ENCODE data around the gene FCHSD2.

GRCh38 chr11:72808331-72808798 is 333.8 kb downstream of the FCHSD2 start:
- TF ChIP-seq, protein P1, sequence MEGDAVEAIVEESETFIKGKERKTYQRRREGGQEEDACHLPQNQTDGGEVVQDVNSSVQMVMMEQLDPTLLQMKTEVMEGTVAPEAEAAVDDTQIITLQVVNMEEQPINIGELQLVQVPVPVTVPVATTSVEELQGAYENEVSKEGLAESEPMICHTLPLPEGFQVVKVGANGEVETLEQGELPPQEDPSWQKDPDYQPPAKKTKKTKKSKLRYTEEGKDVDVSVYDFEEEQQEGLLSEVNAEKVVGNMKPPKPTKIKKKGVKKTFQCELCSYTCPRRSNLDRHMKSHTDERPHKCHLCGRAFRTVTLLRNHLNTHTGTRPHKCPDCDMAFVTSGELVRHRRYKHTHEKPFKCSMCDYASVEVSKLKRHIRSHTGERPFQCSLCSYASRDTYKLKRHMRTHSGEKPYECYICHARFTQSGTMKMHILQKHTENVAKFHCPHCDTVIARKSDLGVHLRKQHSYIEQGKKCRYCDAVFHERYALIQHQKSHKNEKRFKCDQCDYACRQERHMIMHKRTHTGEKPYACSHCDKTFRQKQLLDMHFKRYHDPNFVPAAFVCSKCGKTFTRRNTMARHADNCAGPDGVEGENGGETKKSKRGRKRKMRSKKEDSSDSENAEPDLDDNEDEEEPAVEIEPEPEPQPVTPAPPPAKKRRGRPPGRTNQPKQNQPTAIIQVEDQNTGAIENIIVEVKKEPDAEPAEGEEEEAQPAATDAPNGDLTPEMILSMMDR (IDR thresholded peaks at IDR 0.05 in 2 of 3, conservative IDR thresholded peaks at IDR 0.05 in 1 of 3; ENCODE audit: insufficient read depth in 2 of 3, low read depth in 1 of 3, low read length in 3 of 3), result no peak
- TF ChIP-seq NR3C1 (CRISPR knock-in tag; IDR thresholded peaks at IDR 0.05), result no peak
- TF ChIP-seq, protein P2, sequence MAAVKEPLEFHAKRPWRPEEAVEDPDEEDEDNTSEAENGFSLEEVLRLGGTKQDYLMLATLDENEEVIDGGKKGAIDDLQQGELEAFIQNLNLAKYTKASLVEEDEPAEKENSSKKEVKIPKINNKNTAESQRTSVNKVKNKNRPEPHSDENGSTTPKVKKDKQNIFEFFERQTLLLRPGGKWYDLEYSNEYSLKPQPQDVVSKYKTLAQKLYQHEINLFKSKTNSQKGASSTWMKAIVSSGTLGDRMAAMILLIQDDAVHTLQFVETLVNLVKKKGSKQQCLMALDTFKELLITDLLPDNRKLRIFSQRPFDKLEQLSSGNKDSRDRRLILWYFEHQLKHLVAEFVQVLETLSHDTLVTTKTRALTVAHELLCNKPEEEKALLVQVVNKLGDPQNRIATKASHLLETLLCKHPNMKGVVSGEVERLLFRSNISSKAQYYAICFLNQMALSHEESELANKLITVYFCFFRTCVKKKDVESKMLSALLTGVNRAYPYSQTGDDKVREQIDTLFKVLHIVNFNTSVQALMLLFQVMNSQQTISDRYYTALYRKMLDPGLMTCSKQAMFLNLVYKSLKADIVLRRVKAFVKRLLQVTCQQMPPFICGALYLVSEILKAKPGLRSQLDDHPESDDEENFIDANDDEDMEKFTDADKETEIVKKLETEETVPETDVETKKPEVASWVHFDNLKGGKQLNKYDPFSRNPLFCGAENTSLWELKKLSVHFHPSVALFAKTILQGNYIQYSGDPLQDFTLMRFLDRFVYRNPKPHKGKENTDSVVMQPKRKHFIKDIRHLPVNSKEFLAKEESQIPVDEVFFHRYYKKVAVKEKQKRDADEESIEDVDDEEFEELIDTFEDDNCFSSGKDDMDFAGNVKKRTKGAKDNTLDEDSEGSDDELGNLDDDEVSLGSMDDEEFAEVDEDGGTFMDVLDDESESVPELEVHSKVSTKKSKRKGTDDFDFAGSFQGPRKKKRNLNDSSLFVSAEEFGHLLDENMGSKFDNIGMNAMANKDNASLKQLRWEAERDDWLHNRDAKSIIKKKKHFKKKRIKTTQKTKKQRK (IDR thresholded peaks at IDR 0.05; ENCODE audit: borderline replicate concordance, low read depth, low read length), result no peak
- TF ChIP-seq EZH2 (IDR thresholded peaks at IDR 0.05; ENCODE audit: borderline replicate concordance, low read depth, low read length), result no peak
- TF ChIP-seq FOSL1 (tag; conservative IDR thresholded peaks at IDR 0.05), result no peak
- TF ChIP-seq, protein P3, sequence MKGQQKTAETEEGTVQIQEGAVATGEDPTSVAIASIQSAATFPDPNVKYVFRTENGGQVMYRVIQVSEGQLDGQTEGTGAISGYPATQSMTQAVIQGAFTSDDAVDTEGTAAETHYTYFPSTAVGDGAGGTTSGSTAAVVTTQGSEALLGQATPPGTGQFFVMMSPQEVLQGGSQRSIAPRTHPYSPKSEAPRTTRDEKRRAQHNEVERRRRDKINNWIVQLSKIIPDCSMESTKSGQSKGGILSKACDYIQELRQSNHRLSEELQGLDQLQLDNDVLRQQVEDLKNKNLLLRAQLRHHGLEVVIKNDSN (CRISPR knock-in tag; IDR thresholded peaks at IDR 0.05), result no peak
- TF ChIP-seq, protein P4, sequence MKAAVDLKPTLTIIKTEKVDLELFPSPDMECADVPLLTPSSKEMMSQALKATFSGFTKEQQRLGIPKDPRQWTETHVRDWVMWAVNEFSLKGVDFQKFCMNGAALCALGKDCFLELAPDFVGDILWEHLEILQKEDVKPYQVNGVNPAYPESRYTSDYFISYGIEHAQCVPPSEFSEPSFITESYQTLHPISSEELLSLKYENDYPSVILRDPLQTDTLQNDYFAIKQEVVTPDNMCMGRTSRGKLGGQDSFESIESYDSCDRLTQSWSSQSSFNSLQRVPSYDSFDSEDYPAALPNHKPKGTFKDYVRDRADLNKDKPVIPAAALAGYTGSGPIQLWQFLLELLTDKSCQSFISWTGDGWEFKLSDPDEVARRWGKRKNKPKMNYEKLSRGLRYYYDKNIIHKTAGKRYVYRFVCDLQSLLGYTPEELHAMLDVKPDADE (conservative IDR thresholded peaks at IDR 0.05; ENCODE audit: control insufficient read depth, low read depth, low read length), result no peak

All from K562 (cell line).